Lung (tissue), 12 donors: Measurements from ENCODE around the gene ANKRD6. TPM values are rescaled to one million over a fixed set of nuclear protein-coding genes. Genes with fewer than 3 reads are reported as not detected.

Experiments
- ATAC-seq: fragments of 200-7000 bp; cut with Tn5 transposase; one replicate; pipeline ENCODE4 v1.9.1; 2020; ENCODE audit warnings: moderate number of reproducible peaks; ENCODE audit not compliant: insufficient read depth, low FRiP score
- DNase-seq, 3 donors: peaks; one replicate each; pipeline ENCODE4 v3.0.0-alpha.2; 2013 to 2017
- H3K27ac ChIP-seq, 2 donors: one replicate each; pipeline ENCODE4 v1.5.1; 2013; ENCODE audit warnings: mild to moderate bottlenecking in 2 of 2, moderate library complexity in 2 of 2, control low read depth in 1 of 2, inconsistent platforms in 1 of 2, low read depth in 1 of 2, low read length in 1 of 2
- H3K27me3 ChIP-seq, 3 donors: one replicate each; pipeline ENCODE4 v1.5.1; 2013; ENCODE audit warnings: low read length in 2 of 3; ENCODE audit not compliant: control insufficient read depth in 3 of 3, insufficient read depth in 3 of 3
- H3K36me3 ChIP-seq, 4 donors: one replicate each; pipeline ENCODE4 v1.5.1; 2013; ENCODE audit warnings: low read length in 4 of 4, mild to moderate bottlenecking in 1 of 4, moderate library complexity in 1 of 4; ENCODE audit not compliant: control insufficient read depth in 4 of 4, insufficient read depth in 4 of 4
- H3K4me1 ChIP-seq, 5 donors: one replicate each; pipeline ENCODE4 v1.5.1; 2013; ENCODE audit warnings: low read length in 5 of 5, mild to moderate bottlenecking in 2 of 5, moderate library complexity in 1 of 5; ENCODE audit not compliant: control insufficient read depth in 5 of 5, insufficient read depth in 5 of 5
- H3K4me3 ChIP-seq: one replicate; pipeline ENCODE4 v1.5.1; 2013; ENCODE audit warnings: mild to moderate bottlenecking, control low read depth, moderate library complexity
- H3K9ac ChIP-seq, 2 donors: one replicate each; pipeline ENCODE4 v1.5.1; 2013; ENCODE audit warnings: low read length in 2 of 2, control low read depth in 1 of 2; ENCODE audit not compliant: insufficient read depth in 1 of 2
- H3K9me3 ChIP-seq, 4 donors: one replicate each; pipeline ENCODE4 v1.5.1; 2013; ENCODE audit warnings: low read length in 3 of 4, mild to moderate bottlenecking in 1 of 4, moderate library complexity in 1 of 4; ENCODE audit not compliant: control insufficient read depth in 4 of 4, insufficient read depth in 3 of 4
- CTCF ChIP-seq: IDR thresholded peaks from 2 replicates; pipeline ENCODE4 v1.5.1; 2012; ENCODE audit warnings: mild to moderate bottlenecking; ENCODE audit errors: control extremely low read depth, extremely low read depth
- WGBS, 2 donors: extraction: QIAGEN DNeasy Blood & Tissue Kit; methylation state at CpG; one replicate each; pipeline ENCODE4 v1.1.7; 2013; 5-methylcytosine and 5-hydroxymethylcytosine counted together
- polyA plus RNA-seq, 2 donors: library from polyadenylated mRNA; stranded (reverse); fragments of 200-250 nt; gene quantifications; one replicate each; pipeline ENCODE4 v1.2.1, GENCODE V29; 2013
- total RNA-seq, 2 donors: library from RNA; depleted of rRNA in 1 of 2; stranded (reverse); fragments of >200 nt in 1 of 2; gene quantifications; one replicate each; pipeline ENCODE4 v1.2.1, GENCODE V29; 2014 to 2021
- donor health status: control.
- donor health status: control.
- donor health status: Bipolar disorder and iron deficiency.
- donor health status: healthy.
- donor health status: DM: yes; HTN: yes; CAD: no.

Gene ANKRD6
- total and polyA plus RNA-seq, 4 donors = 4.4 to 29.4 (median 16.0) TPM

- H3K27ac ChIP-seq = no peak overlapping the region
- TF ChIP-seq CTCF = no peak
- no peak for DNase-seq
- no peak overlapping the region for H3K9ac ChIP-seq
- ATAC-seq = no peak
- no peaks in the 10 kb centered on the region for H3K36me3 ChIP-seq
- no peaks in the 10 kb centered on the region for H3K9me3 ChIP-seq
- H3K4me1 ChIP-seq = peaks cover 0 to 4% (median 0%) of the 10 kb centered on the region in 5 donors
- H3K27me3 ChIP-seq = no peaks in the 10 kb centered on the region
- no peak overlapping the region for H3K4me3 ChIP-seq
These were observed 95.9 kb downstream of the ANKRD6 start for GRCh38 chr6:89528866-89529265.

- H3K4me1 ChIP-seq = peaks cover 0 to 4% (median 0%) of the 10 kb centered on the region in 5 donors
- no peak overlapping the region for H3K27ac ChIP-seq
- no peaks in the 10 kb centered on the region for H3K27me3 ChIP-seq
- no peak overlapping the region for H3K4me3 ChIP-seq
- TF ChIP-seq CTCF = no peak
- H3K9me3 ChIP-seq = no peaks in the 10 kb centered on the region
- 93 to 96% methylated on average over 11 of the region's 11 CpGs for WGBS, 2 donors
- no peak overlapping the region for H3K9ac ChIP-seq
- ATAC-seq = no peak
- no peak for DNase-seq
- H3K36me3 ChIP-seq = no peaks in the 10 kb centered on the region
These were observed 98.0 kb downstream of the ANKRD6 start for GRCh38 chr6:89530982-89531381.

GRCh38 chr6:89536231-89536630 is 103.3 kb downstream of the ANKRD6 start:
- TF ChIP-seq CTCF = no peak
- H3K4me3 ChIP-seq = no peak overlapping the region
- no peak overlapping the region for H3K9ac ChIP-seq
- no peaks in the 10 kb centered on the region for H3K4me1 ChIP-seq
- no peaks in the 10 kb centered on the region for H3K27me3 ChIP-seq
- no peaks in the 10 kb centered on the region for H3K36me3 ChIP-seq
- WGBS, 2 donors = 93 to 98% methylated on average over 5 of the region's 5 CpGs
- H3K9me3 ChIP-seq = no peaks in the 10 kb centered on the region
- ATAC-seq = no peak
- no peak overlapping the region for H3K27ac ChIP-seq
- DNase-seq = no peak

GRCh38 chr6:89539779-89540178 is 106.8 kb downstream of the ANKRD6 start:
- Histone ChIP-seq H3K27ac (no peak overlapping the region), H3K36me3 (no peaks in the 10 kb centered on the region), H3K27me3 (no peaks in the 10 kb centered on the region), H3K4me1 (peaks cover 0 to 2% (median 0%) of the 10 kb centered on the region in 5 donors), H3K9me3 (no peaks in the 10 kb centered on the region), H3K4me3 (no peak overlapping the region), H3K9ac (no peak overlapping the region)
- DNase-seq = no peak
- ATAC-seq = no peak
- 93 to 96% methylated on average over 2 of the region's 2 CpGs for WGBS, 2 donors
- TF ChIP-seq CTCF = no peak
